GM23338 (cell line): Measurements from ENCODE around the gene CRADD. TPM values are rescaled to one million over a fixed set of nuclear protein-coding genes. Genes with fewer than 3 reads are reported as not detected.

Source experiments
- ATAC-seq: fragments of 200-7000 bp; cut with Tn5 transposase; 3 replicates; pipeline ENCODE4 v1.9.1; 2020
- DNase-seq: peaks from one replicate; pipeline ENCODE4 v3.0.0-alpha.2; 2015; ENCODE audit warnings: low spot score
- H2AFZ ChIP-seq: fragments of 200-600 bp; sonication (generic); 2 replicates; pipeline ENCODE4 v1.8.0; 2016; ENCODE audit warnings: antibody characterized with exemption, mild to moderate bottlenecking, moderate library complexity
- H3F3A ChIP-seq: fragments of 200-600 bp; sonication (generic); replicated peaks from 2 replicates; pipeline ENCODE4 v1.8.0; 2017; ENCODE audit warnings: antibody characterized with exemption, mixed run types, low read depth
- H3K27ac ChIP-seq: fragments of 200-600 bp; sonication (generic); 2 replicates; pipeline ENCODE4 v1.6.1; 2016; ENCODE audit warnings: low read depth
- H3K27me3 ChIP-seq: fragments of 200-600 bp; sonication (generic); 2 replicates; pipeline ENCODE4 v1.8.0; 2016; ENCODE audit warnings: mild to moderate bottlenecking, mixed run types, moderate library complexity; ENCODE audit not compliant: insufficient read depth
- H3K36me3 ChIP-seq: fragments of 200-600 bp; sonication (generic); 2 replicates; pipeline ENCODE4 v1.8.0; 2016; ENCODE audit warnings: mild to moderate bottlenecking; ENCODE audit not compliant: insufficient read depth
- H3K4me1 ChIP-seq: fragments of 200-600 bp; sonication (generic); 2 replicates; pipeline ENCODE4 v1.8.0; 2016; ENCODE audit warnings: mild to moderate bottlenecking, moderate library complexity; ENCODE audit not compliant: insufficient read depth
- H3K4me2 ChIP-seq: fragments of 200-600 bp; sonication (generic); 2 replicates; pipeline ENCODE4 v1.7.1; 2017; ENCODE audit warnings: mixed run types
- H3K4me3 ChIP-seq: fragments of 200-600 bp; sonication (generic); 2 replicates; pipeline ENCODE4 v1.6.1; 2016; ENCODE audit warnings: mixed run types
- H3K79me2 ChIP-seq: fragments of 200-600 bp; sonication (generic); replicated peaks from 2 replicates; pipeline ENCODE4 v1.8.0; 2017; ENCODE audit warnings: mild to moderate bottlenecking; ENCODE audit not compliant: insufficient read depth
- H3K9me2 ChIP-seq: fragments of 200-600 bp; sonication (generic); 2 replicates; pipeline ENCODE4 v1.8.0; 2017; ENCODE audit not compliant: insufficient read depth
- H4K20me1 ChIP-seq: fragments of 200-600 bp; sonication (generic); replicated peaks from 2 replicates; pipeline ENCODE4 v1.8.0; 2017; ENCODE audit warnings: mild to moderate bottlenecking; ENCODE audit not compliant: insufficient read depth
- H3K27ac Mint-ChIP-seq: 2 replicates; pipeline ENCODE4 v1.8.0; 2020; ENCODE audit warnings: inconsistent platforms, mild to moderate bottlenecking, moderate library complexity, mixed read lengths
- H3K27me3 Mint-ChIP-seq: 3 replicates; pipeline ENCODE4 v1.8.0; 2022; ENCODE audit warnings: low read depth, mild to moderate bottlenecking, moderate library complexity, mixed read lengths, inconsistent platforms; ENCODE audit not compliant: insufficient read depth, poor library complexity
- H3K36me3 Mint-ChIP-seq: 3 replicates; pipeline ENCODE4 v1.8.0; 2021; ENCODE audit warnings: low read depth, mild to moderate bottlenecking, inconsistent platforms, moderate library complexity, mixed read lengths
- H3K4me1 Mint-ChIP-seq: 3 replicates; pipeline ENCODE4 v1.8.0; 2020; ENCODE audit warnings: mild to moderate bottlenecking, inconsistent platforms, mixed read lengths
- H3K4me3 Mint-ChIP-seq: 3 replicates; pipeline ENCODE4 v1.8.0; 2021; ENCODE audit warnings: moderate library complexity, mild to moderate bottlenecking, inconsistent platforms, mixed read lengths
- H3K9me3 Mint-ChIP-seq: 3 replicates; pipeline ENCODE4 v1.8.0; 2020; ENCODE audit warnings: moderate library complexity, mild to moderate bottlenecking, inconsistent platforms, mixed read lengths
- REST ChIP-seq: IDR thresholded peaks from one replicate; pipeline ENCODE4 v1.6.1; 2018; ENCODE audit warnings: antibody characterized with exemption; ENCODE audit not compliant: unreplicated experiment
- STAT1 ChIP-seq: IDR thresholded peaks from one replicate; pipeline ENCODE4 v1.6.1; 2016; ENCODE audit warnings: antibody characterized with exemption; ENCODE audit not compliant: unreplicated experiment
- ZNF114 ChIP-seq: fragments of 250-450 bp; sonication (Bioruptor Pico); IDR thresholded peaks from 2 replicates; pipeline ENCODE4 v1.5.0; 2020; ENCODE audit warnings: mild to moderate bottlenecking, moderate library complexity
- ZNF331 ChIP-seq: fragments of 250-450 bp; sonication (Bioruptor Pico); IDR thresholded peaks from 2 replicates; pipeline ENCODE4 v1.5.0; 2020; ENCODE audit warnings: low read depth, mild to moderate bottlenecking, moderate library complexity
- polyA plus RNA-seq: library from polyadenylated mRNA; unstranded; fragments of >200 nt; fragmentation: Nextera tagmentation; extraction: Ambion mirVana; gene quantifications from 2 replicates; pipeline ENCODE4 v1.2.1, GENCODE V29; 2016
- total RNA-seq: library from RNA; depleted of rRNA; stranded (reverse); fragments of >200 nt; shearing (Covaris generic); gene quantifications from 2 replicates; pipeline ENCODE4 v1.2.3, GENCODE V29; 2014
- TF ChIP-seq, protein P1 (sequence below): fragments of 250-450 bp; sonication (Bioruptor Pico); IDR thresholded peaks from 2 replicates; pipeline ENCODE4 v1.5.0; 2020; ENCODE audit warnings: mild to moderate bottlenecking, moderate library complexity

Gene CRADD
- total and polyA plus RNA-seq, 2 experiments from 2014 or later: 6.3 to 27.9 TPM

DNA sequence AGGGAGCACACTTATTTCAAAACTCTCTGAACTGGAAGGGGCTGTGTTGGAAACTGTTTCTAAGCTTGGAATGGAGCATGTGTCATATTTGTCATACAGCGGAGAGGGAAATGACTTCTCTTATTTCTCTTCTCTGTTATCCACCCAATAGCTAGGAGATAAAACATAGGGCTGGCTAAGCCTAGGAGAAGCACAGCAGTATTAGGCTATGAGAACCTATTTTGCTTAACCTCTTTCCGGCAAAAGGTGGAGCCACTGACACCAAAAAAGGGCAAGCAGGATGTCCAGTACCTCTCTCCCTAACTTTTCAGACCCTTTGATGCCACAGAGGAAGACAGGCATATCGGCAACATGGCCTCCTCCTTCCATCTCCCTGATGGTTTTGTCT, 148.3 kb downstream of the CRADD start (continued):
- TF ChIP-seq REST: no peak
- TF ChIP-seq ZNF331 (CRISPR knock-in tag): no peak

DNA sequence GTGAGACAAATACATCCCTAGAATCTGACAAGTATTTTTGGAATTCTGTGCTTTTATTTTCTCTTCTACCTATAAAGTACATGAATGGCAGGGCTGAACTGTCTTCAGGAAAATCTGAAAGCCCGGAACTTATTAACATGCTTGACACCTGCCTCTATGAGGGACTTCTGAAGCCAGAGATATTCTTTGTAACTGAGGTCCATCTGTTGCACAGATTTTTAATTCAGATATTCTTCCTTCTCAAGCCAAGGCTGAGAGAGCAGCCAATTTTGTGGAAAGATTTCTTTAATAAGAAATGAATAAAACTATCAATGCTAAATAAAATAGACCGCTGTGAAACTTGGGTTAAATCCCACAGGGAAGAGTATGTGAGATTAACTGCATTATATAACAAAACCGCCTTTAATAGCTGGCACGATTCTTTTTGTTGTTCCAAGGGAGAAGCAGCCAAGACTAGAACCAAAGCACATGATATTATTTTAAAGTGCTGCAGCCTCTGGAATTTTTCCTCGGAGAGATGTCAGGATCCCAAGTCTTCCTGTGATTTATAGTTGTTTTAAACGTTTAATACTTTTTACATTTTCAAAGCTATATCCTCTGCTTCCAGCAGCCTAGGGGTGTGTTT, 148.9 kb downstream of the CRADD start:
- Mint-ChIP-seq H3K4me3 (no peak overlapping the region), H3K36me3 (no peaks in the 10 kb centered on the region), H3K27ac (no peak overlapping the region), H3K9me3 (no peaks in the 10 kb centered on the region), H3K4me1 (peaks cover 12% of the 10 kb centered on the region), H3K27me3 (no peaks in the 10 kb centered on the region)
- DNase-seq (no peak), ATAC-seq (no peak)
- Histone ChIP-seq H3K27me3 (peaks cover 4% of the 10 kb centered on the region; the same call in 1 of the 2 replicates), H3K4me3 (no peak overlapping the region), H3K79me2 (no peaks in the 10 kb centered on the region), H3K36me3 (no peaks in the 10 kb centered on the region), H2AFZ (no peak overlapping the region), H3F3A (no peaks in the 10 kb centered on the region), H3K9me2 (peaks cover 4% of the 10 kb centered on the region), H3K27ac (no peak overlapping the region), H3K4me1 (peaks cover 19% of the 10 kb centered on the region), H4K20me1 (no peaks in the 10 kb centered on the region), H3K4me2 (no peak overlapping the region)
- TF ChIP-seq ZNF114 (CRISPR knock-in tag) (no peak), ZNF331 (CRISPR knock-in tag) (no peak), STAT1 (no peak)
- TF ChIP-seq, protein P1, sequence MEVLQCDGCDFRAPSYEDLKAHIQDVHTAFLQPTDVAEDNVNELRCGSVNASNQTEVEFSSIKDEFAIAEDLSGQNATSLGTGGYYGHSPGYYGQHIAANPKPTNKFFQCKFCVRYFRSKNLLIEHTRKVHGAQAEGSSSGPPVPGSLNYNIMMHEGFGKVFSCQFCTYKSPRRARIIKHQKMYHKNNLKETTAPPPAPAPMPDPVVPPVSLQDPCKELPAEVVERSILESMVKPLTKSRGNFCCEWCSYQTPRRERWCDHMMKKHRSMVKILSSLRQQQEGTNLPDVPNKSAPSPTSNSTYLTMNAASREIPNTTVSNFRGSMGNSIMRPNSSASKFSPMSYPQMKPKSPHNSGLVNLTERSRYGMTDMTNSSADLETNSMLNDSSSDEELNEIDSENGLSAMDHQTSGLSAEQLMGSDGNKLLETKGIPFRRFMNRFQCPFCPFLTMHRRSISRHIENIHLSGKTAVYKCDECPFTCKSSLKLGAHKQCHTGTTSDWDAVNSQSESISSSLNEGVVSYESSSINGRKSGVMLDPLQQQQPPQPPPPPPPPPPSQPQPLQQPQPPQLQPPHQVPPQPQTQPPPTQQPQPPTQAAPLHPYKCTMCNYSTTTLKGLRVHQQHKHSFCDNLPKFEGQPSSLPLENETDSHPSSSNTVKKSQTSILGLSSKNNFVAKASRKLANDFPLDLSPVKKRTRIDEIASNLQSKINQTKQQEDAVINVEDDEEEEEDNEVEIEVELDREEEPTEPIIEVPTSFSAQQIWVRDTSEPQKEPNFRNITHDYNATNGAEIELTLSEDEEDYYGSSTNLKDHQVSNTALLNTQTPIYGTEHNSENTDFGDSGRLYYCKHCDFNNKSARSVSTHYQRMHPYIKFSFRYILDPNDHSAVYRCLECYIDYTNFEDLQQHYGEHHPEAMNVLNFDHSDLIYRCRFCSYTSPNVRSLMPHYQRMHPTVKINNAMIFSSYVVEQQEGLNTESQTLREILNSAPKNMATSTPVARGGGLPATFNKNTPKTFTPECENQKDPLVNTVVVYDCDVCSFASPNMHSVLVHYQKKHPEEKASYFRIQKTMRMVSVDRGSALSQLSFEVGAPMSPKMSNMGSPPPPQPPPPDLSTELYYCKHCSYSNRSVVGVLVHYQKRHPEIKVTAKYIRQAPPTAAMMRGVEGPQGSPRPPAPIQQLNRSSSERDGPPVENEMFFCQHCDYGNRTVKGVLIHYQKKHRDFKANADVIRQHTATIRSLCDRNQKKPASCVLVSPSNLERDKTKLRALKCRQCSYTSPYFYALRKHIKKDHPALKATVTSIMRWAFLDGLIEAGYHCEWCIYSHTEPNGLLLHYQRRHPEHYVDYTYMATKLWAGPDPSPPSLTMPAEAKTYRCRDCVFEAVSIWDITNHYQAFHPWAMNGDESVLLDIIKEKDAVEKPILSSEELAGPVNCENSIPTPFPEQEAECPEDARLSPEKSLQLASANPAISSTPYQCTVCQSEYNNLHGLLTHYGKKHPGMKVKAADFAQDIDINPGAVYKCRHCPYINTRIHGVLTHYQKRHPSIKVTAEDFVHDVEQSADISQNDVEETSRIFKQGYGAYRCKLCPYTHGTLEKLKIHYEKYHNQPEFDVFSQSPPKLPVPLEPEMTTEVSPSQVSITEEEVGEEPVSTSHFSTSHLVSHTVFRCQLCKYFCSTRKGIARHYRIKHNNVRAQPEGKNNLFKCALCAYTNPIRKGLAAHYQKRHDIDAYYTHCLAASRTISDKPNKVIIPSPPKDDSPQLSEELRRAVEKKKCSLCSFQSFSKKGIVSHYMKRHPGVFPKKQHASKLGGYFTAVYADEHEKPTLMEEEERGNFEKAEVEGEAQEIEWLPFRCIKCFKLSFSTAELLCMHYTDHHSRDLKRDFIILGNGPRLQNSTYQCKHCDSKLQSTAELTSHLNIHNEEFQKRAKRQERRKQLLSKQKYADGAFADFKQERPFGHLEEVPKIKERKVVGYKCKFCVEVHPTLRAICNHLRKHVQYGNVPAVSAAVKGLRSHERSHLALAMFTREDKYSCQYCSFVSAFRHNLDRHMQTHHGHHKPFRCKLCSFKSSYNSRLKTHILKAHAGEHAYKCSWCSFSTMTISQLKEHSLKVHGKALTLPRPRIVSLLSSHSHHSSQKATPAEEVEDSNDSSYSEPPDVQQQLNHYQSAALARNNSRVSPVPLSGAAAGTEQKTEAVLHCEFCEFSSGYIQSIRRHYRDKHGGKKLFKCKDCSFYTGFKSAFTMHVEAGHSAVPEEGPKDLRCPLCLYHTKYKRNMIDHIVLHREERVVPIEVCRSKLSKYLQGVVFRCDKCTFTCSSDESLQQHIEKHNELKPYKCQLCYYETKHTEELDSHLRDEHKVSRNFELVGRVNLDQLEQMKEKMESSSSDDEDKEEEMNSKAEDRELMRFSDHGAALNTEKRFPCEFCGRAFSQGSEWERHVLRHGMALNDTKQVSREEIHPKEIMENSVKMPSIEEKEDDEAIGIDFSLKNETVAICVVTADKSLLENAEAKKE (CRISPR knock-in tag): no peak
